ENCODE data around the gene RAD51B. TPM values are rescaled to one million over a fixed set of nuclear protein-coding genes. Genes with fewer than 3 reads are reported as not detected.

The RAD51B gene
- total and polyA plus RNA-seq, 2 experiments from 2014 or later: 11.7 to 17.8 TPM

DNA sequence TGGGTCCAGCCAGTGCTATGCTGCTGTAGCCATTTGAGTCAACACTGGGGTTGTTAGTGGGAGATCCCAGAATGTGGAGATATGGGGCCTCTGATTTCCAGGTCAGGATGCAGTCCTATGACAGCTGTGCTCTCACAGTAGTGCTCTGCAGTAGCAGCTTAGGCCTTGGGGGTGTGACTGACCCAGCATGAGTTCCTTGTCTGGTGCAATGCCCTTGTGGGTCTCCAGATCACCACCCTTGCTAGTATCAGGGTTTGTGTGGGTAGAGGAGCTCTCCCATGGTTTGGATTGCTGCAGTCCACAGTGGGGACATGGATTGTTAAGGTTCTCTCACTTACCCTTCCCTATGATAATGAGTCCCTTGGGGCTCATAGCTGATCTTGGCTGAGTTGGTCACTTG, 113.7 kb downstream of the RAD51B start:
- H3K27me3 ChIP-seq: no peaks in the 10 kb centered on the region
- TF ChIP-seq, protein P1, sequence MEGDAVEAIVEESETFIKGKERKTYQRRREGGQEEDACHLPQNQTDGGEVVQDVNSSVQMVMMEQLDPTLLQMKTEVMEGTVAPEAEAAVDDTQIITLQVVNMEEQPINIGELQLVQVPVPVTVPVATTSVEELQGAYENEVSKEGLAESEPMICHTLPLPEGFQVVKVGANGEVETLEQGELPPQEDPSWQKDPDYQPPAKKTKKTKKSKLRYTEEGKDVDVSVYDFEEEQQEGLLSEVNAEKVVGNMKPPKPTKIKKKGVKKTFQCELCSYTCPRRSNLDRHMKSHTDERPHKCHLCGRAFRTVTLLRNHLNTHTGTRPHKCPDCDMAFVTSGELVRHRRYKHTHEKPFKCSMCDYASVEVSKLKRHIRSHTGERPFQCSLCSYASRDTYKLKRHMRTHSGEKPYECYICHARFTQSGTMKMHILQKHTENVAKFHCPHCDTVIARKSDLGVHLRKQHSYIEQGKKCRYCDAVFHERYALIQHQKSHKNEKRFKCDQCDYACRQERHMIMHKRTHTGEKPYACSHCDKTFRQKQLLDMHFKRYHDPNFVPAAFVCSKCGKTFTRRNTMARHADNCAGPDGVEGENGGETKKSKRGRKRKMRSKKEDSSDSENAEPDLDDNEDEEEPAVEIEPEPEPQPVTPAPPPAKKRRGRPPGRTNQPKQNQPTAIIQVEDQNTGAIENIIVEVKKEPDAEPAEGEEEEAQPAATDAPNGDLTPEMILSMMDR (IDR thresholded peaks at IDR 0.05; ENCODE audit: low read depth, low read length): no peak

DNA sequence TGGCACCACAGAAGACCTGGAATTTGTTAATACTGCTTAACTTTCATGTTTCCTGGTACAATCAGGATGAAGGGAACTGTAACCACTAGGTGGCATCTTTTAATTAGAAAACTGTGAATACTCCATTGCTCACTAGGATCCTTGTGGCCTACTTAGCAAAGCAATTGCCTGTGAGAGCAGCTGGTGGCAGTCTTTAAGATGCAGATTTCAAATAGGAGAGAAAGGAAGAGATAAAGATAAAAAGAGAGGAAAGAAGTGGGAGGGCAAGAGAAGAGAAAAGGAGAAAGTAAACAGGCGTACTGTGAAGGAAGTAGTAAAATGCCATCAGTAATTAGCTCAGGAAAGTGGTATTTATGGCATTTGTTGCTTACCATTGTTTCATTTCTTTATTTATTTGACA, 114.5 kb downstream of the RAD51B start:
- TF ChIP-seq, protein P1 (IDR thresholded peaks at IDR 0.05; ENCODE audit: low read depth, low read length): peak; percentile 67
- no peak overlapping the region for H3K4me3 ChIP-seq

More for the DNA sequence above, 113.7 kb downstream of the RAD51B start:
- no peaks in the 10 kb centered on the region for H3K36me3 ChIP-seq
- H3K4me3 ChIP-seq: no peak overlapping the region
- DNase-seq (ENCODE audit: low read depth in 1 of 2, low spot score in 1 of 2): no peak
- H3K27ac ChIP-seq: no peak overlapping the region
- no peaks in the 10 kb centered on the region for H3K9me3 ChIP-seq (ENCODE audit: low read depth)
- H3K4me1 ChIP-seq (ENCODE audit: low read depth): no peaks in the 10 kb centered on the region

DNA sequence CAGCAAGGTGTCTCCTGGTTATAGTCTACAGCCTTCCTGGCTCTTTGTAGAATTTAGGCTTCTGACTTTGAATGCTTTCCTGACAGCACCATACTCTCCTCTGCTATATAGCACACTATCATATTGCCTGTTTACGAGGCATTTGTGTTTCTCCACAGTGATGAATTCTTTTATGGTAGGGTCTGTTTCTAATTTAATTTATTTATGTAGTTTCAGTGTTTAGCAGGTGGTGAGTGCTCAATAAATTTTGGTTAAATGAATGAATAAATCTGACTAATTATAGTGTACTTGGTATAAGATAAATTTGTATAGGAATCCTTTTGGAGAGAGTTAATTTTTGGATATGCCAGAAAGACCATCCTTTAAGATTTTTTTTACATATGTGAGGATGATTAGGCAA, 115.3 kb downstream of the RAD51B start:
- TF ChIP-seq, protein P1 (IDR thresholded peaks at IDR 0.05; ENCODE audit: low read depth, low read length): no peak
- Histone ChIP-seq H3K27me3 (no peaks in the 10 kb centered on the region), H3K27ac (no peak overlapping the region), H3K36me3 (no peaks in the 10 kb centered on the region), H3K4me1 (ENCODE audit: low read depth) (no peaks in the 10 kb centered on the region), H3K4me3 (no peak overlapping the region), H3K9me3 (ENCODE audit: low read depth) (no peaks in the 10 kb centered on the region)
- DNase-seq (ENCODE audit: low read depth in 1 of 2, low spot score in 1 of 2): no peak

More for the DNA sequence above, 114.5 kb downstream of the RAD51B start:
- Histone ChIP-seq H3K27ac (no peak overlapping the region), H3K27me3 (no peaks in the 10 kb centered on the region), H3K9me3 (ENCODE audit: low read depth) (no peaks in the 10 kb centered on the region), H3K36me3 (no peaks in the 10 kb centered on the region), H3K4me1 (ENCODE audit: low read depth) (no peaks in the 10 kb centered on the region)
- DNase-seq (ENCODE audit: low read depth in 1 of 2, low spot score in 1 of 2): peak; percentile 70 to 93

DNA sequence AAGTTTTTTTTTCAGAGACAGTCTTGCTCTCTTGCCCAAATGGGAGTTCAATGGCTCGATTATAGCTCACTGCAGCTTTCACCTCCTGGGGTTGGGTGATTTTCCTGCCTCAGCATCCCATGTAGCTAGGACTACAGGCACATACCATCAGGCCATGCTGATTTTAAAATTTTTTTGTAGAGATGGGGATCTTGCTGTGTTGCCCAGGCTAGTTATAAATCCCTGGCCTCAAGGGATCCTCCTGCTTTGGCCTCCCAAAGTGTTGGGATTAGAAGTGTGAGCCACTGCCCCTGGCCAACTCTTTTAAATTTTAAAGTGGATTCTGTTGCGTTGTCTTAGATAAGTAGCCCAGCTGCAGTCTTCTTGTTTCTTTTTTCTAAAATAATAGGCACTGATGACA, 115.8 kb downstream of the RAD51B start:
- no peak for DNase-seq (ENCODE audit: low read depth in 1 of 2, low spot score in 1 of 2)
- Histone ChIP-seq H3K27me3 (no peaks in the 10 kb centered on the region), H3K27ac (no peak overlapping the region), H3K4me1 (ENCODE audit: low read depth) (no peaks in the 10 kb centered on the region), H3K4me3 (no peak overlapping the region), H3K9me3 (ENCODE audit: low read depth) (no peaks in the 10 kb centered on the region), H3K36me3 (no peaks in the 10 kb centered on the region)
- TF ChIP-seq, protein P1 (IDR thresholded peaks at IDR 0.05; ENCODE audit: low read depth, low read length): no peak

- no peak overlapping the region for H3K27ac ChIP-seq
- TF ChIP-seq, protein P1 (IDR thresholded peaks at IDR 0.05; ENCODE audit: low read depth, low read length): no peak
Observed at GRCh38 chr14:67938071-67938470, 118.5 kb downstream of the RAD51B start.

More at GRCh38 chr14:67938071-67938470, 118.5 kb downstream of the RAD51B start:
- no peak for DNase-seq (ENCODE audit: low read depth in 1 of 2, low spot score in 1 of 2)
- Histone ChIP-seq H3K9me3 (ENCODE audit: low read depth) (no peaks in the 10 kb centered on the region), H3K27me3 (no peaks in the 10 kb centered on the region), H3K36me3 (no peaks in the 10 kb centered on the region), H3K4me1 (ENCODE audit: low read depth) (peaks cover 16% of the 10 kb centered on the region), H3K4me3 (no peak overlapping the region)
